Common myeloid progenitor, CD34-positive (primary cell): ENCODE data around the gene OSTC.

ENCODE experiments used
- CTCF ChIA-PET: fragments of 350-600 bp; sonication (Branson Sonifier 250); formaldehyde crosslinking; loops from one replicate; lab custom pipeline; 2021; ENCODE audit warnings: antibody characterized with exemption; lab: Charles Lee
- POLR2A ChIA-PET: fragments of 350-600 bp; sonication (Branson Sonifier 250); formaldehyde crosslinking; loops from one replicate; lab custom pipeline; 2021; ENCODE audit warnings: antibody characterized with exemption; lab: Charles Lee
- DNase-seq, 3 donors: peaks; one replicate each; pipeline versions ENCODE4 v3.0.0 to v3.0.0-alpha.2; 2013
- H3K27ac ChIP-seq, 2 experiments: 1 replicate in 1 of 2; 2 replicates in 1 of 2; pipeline ENCODE4 v1.7.0; 2013; ENCODE audit warnings: inconsistent platforms in 2 of 2, low read length in 2 of 2, mild to moderate bottlenecking in 2 of 2, low read depth in 1 of 2, moderate library complexity in 1 of 2; ENCODE audit not compliant: severe bottlenecking in 2 of 2, insufficient read depth in 1 of 2, poor library complexity in 1 of 2
- H3K27me3 ChIP-seq, 5 experiments: replicated peaks in 2 of 5; 1 replicate in 3 of 5; 2 replicates in 2 of 5; pipeline versions ENCODE4 v1.6.1 to v1.7.0; 2013; ENCODE audit warnings: low read length in 4 of 5, mild to moderate bottlenecking in 2 of 5, moderate library complexity in 2 of 5, inconsistent platforms in 1 of 5; ENCODE audit not compliant: insufficient read depth in 5 of 5, control insufficient read depth in 4 of 5
- H3K36me3 ChIP-seq, 4 experiments: 1 replicate in 2 of 4; 2 replicates in 2 of 4; pipeline versions ENCODE4 v1.6.1 to v1.7.0; 2013; ENCODE audit warnings: low read length in 3 of 4, control low read depth in 1 of 4, mild to moderate bottlenecking in 1 of 4; ENCODE audit not compliant: control insufficient read depth in 4 of 4, insufficient read depth in 4 of 4
- H3K4me1 ChIP-seq, 4 experiments: 1 replicate in 3 of 4; 2 replicates in 1 of 4; pipeline versions ENCODE4 v1.6.1 to v1.7.1; 2013; ENCODE audit warnings: low read length in 3 of 4, mild to moderate bottlenecking in 3 of 4, control low read depth in 1 of 4, inconsistent platforms in 1 of 4, moderate library complexity in 1 of 4; ENCODE audit not compliant: control insufficient read depth in 4 of 4, insufficient read depth in 4 of 4; ENCODE audit errors: control extremely low read depth in 1 of 4
- H3K4me3 ChIP-seq, 7 experiments: 1 replicate in 4 of 7; 2 replicates in 3 of 7; pipeline versions ENCODE4 v1.5.1 to v1.7.0; 2013; ENCODE audit warnings: mild to moderate bottlenecking in 7 of 7, low read length in 6 of 7, moderate library complexity in 6 of 7, inconsistent platforms in 2 of 7, low read depth in 2 of 7, control low read depth in 1 of 7; ENCODE audit not compliant: insufficient read depth in 4 of 7, control insufficient read depth in 1 of 7; ENCODE audit errors: extremely low read depth in 1 of 7
- H3K9me3 ChIP-seq, 5 experiments: 1 replicate in 4 of 5; 2 replicates in 1 of 5; pipeline versions ENCODE4 v1.6.1 to v1.7.1; 2013; ENCODE audit warnings: low read length in 4 of 5, mild to moderate bottlenecking in 2 of 5, inconsistent platforms in 1 of 5, low read depth in 1 of 5, moderate library complexity in 1 of 5; ENCODE audit not compliant: control insufficient read depth in 4 of 5, insufficient read depth in 2 of 5; ENCODE audit errors: control extremely low read depth in 1 of 5
- WGBS: methylation state at CpG from one replicate; pipeline ENCODE4 v1.1.5; 2013; ENCODE audit not compliant: insufficient coverage; 5-methylcytosine and 5-hydroxymethylcytosine counted together

Gene OSTC

GRCh38 chr4:108637856-108638255 is 12.5 kb upstream of the OSTC start:
- no peaks in the 10 kb centered on the region for H3K27me3 ChIP-seq
- no peaks in the 10 kb centered on the region for H3K9me3 ChIP-seq
- no peaks in the 10 kb centered on the region for H3K4me1 ChIP-seq
- POLR2A ChIA-PET, result interaction anchor here (1.2 kb wide), 1 partner anchor 17 kb away, joined by 3 read pairs; no protein-coding TSS in a partner anchor
- CTCF ChIA-PET, result interaction anchor here (1.0 kb wide), 1 partner anchor 13 kb away, joined by 3 read pairs; no protein-coding TSS in a partner anchor
- no peak overlapping the region for H3K27ac ChIP-seq
- H3K36me3 ChIP-seq, result peaks cover 9 to 32% (median 15%) of the 10 kb centered on the region in 4 experiments
- DNase-seq, result no peak
- H3K4me3 ChIP-seq, result no peak overlapping the region
- no CpG with 5 or more reads among the region's 2 CpGs for WGBS

GRCh38 chr4:108644237-108644636 is 6.2 kb upstream of the OSTC start:
- H3K27me3 ChIP-seq, result no peaks in the 10 kb centered on the region
- DNase-seq, result no peak
- H3K4me3 ChIP-seq, result no peak overlapping the region
- ChIA-PET POLR2A (no interaction called here), CTCF (interaction anchor here (0.9 kb wide), 1 partner anchor 11 kb away, joined by 3 read pairs; no protein-coding TSS in a partner anchor)
- H3K27ac ChIP-seq, result no peak overlapping the region
- H3K4me1 ChIP-seq, result no peaks in the 10 kb centered on the region
- H3K36me3 ChIP-seq, result no peaks in the 10 kb centered on the region
- H3K9me3 ChIP-seq, result no peaks in the 10 kb centered on the region
- no CpG with 5 or more reads among the region's 1 CpG for WGBS

- no peak overlapping the region for H3K4me3 ChIP-seq
- H3K4me1 ChIP-seq, result peaks cover 4 to 15% (median 10%) of the 10 kb centered on the region in 4 experiments
- ChIA-PET CTCF (interaction anchor here (1.2 to 1.4 kb wide), 2 partner anchors 11 to 19 kb away, joined by 3 to 4 read pairs; no protein-coding TSS in a partner anchor), POLR2A (no interaction called here)
- H3K36me3 ChIP-seq, result no peaks in the 10 kb centered on the region
- no peak for DNase-seq
- H3K27me3 ChIP-seq, result no peaks in the 10 kb centered on the region
- H3K9me3 ChIP-seq, result no peaks in the 10 kb centered on the region
- no peak overlapping the region for H3K27ac ChIP-seq
- WGBS, result 100% methylated on average over 2 of the region's 3 CpGs
Measured at GRCh38 chr4:108646706-108647105, 3.7 kb upstream of the OSTC start.

GRCh38 chr4:108649863-108650211 is 562 bp upstream of the OSTC start:
- Histone ChIP-seq H3K36me3 (peaks cover 0 to 11% (median 4%) of the 10 kb centered on the region in 4 experiments), H3K4me1 (peaks cover 4 to 20% (median 12%) of the 10 kb centered on the region in 4 experiments), H3K9me3 (no peaks in the 10 kb centered on the region), H3K27me3 (no peaks in the 10 kb centered on the region), H3K4me3 (peak overlapping the region in 6 of 7 experiments; percentile 42 to 100 (median 94)), H3K27ac (peak overlapping the region; percentile 95 to 98)
- ChIA-PET CTCF (interaction anchor here (0.6 to 1.0 kb wide), 3 partner anchors 14 to 30 kb away, joined by 3 read pairs; partner anchors contain the start of gene RPL34), POLR2A (interaction anchor here (0.6 to 1.6 kb wide), 5 partner anchors 9 to 929 kb away, joined by 3 to 6 read pairs (median 3); partner anchors contain the start of genes HADH and RPL34)
- 7% methylated on average over 3 of the region's 6 CpGs for WGBS
- no peak for DNase-seq

- peak overlapping the region; percentile 95 to 98 for H3K27ac ChIP-seq
- H3K9me3 ChIP-seq, result no peaks in the 10 kb centered on the region
- 13% methylated on average over 4 of the region's 9 CpGs for WGBS
- DNase-seq, result peak; percentile 57 to 90 (median 87)
- peaks cover 3 to 20% (median 4%) of the 10 kb centered on the region in 4 experiments for H3K36me3 ChIP-seq
- POLR2A ChIA-PET, result interaction anchor here (1.2 to 1.6 kb wide), 2 partner anchors 7 to 31 kb away, joined by 3 to 6 read pairs; partner anchors contain the start of gene RPL34
- peaks cover 4 to 20% (median 12%) of the 10 kb centered on the region in 4 experiments for H3K4me1 ChIP-seq
- peak overlapping the region; percentile 88 to 100 (median 97) for H3K4me3 ChIP-seq
- CTCF ChIA-PET, result interaction anchor here (1.0 kb wide), 1 partner anchor 31 kb away, joined by 3 read pairs; the partner anchor contains the start of gene RPL34
- H3K27me3 ChIP-seq, result no peaks in the 10 kb centered on the region
Measured at GRCh38 chr4:108651014-108651791, 804 bp downstream of the OSTC start.

GRCh38 chr4:108662629-108663028 is 12.2 kb downstream of the OSTC start:
- Histone ChIP-seq H3K4me1 (no peaks in the 10 kb centered on the region), H3K9me3 (no peaks in the 10 kb centered on the region), H3K27ac (no peak overlapping the region), H3K27me3 (no peaks in the 10 kb centered on the region), H3K4me3 (no peak overlapping the region), H3K36me3 (peaks cover 12 to 55% (median 33%) of the 10 kb centered on the region in 4 experiments)
- POLR2A ChIA-PET, result interaction anchor here (0.8 kb wide), 1 partner anchor 12 kb away, joined by 3 read pairs; the partner anchor contains the start of gene OSTC
- CTCF ChIA-PET, result interaction anchor here (0.5 to 1.3 kb wide), 2 partner anchors 22 to 683 kb away, joined by 3 to 4 read pairs; no protein-coding TSS in a partner anchor
- WGBS, result 100% methylated on average over 2 of the region's 3 CpGs
- no peak for DNase-seq
